IPS-NIHi7 (cell line): ENCODE results near the gene RBFOX1.

Source experiments
- DNase-seq: peaks from one replicate; pipeline ENCODE4 v3.0.0; 2012; ENCODE audit warnings: mixed read lengths; ENCODE audit errors: extremely low spot score

RBFOX1 gene

DNA sequence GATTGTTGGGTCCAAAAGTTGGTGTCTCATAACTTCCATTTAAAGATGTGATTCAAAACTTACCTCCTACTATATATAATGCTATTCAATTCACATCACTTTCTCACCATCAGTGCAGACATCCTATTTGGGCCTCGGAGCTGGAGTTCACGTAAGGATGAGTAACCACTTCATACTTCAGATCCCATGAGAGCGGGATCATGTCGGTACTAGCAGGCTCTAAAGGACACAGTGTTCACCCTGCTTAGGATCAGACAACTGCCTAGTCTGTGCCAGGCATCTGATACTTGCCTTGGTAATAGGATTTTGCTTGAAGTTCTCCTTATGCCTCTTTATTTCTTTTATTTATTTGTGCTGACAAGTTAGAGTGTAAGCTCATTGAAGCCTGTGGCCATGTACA, 39.5 kb downstream of the RBFOX1 start:
- no peak for DNase-seq

DNA sequence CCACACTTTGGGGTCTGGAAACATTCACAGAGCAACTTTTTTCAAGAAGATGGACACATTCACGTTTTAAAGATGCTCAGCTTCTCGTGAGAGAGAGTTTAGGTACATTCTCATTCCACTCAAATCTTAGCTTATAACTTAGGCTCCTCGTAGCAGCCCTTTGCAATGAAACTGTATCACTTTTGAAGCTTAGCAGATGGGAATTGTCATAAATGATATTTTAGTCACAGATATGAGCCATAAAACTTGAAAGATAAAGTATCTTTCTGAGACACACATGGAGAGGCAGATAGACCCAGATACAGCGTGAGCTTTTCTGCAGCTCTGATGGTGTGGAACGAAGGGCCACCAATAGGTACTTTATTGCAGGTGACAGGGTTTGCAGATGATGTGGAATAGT, 41.1 kb downstream of the RBFOX1 start:
- DNase-seq, result no peak

DNA sequence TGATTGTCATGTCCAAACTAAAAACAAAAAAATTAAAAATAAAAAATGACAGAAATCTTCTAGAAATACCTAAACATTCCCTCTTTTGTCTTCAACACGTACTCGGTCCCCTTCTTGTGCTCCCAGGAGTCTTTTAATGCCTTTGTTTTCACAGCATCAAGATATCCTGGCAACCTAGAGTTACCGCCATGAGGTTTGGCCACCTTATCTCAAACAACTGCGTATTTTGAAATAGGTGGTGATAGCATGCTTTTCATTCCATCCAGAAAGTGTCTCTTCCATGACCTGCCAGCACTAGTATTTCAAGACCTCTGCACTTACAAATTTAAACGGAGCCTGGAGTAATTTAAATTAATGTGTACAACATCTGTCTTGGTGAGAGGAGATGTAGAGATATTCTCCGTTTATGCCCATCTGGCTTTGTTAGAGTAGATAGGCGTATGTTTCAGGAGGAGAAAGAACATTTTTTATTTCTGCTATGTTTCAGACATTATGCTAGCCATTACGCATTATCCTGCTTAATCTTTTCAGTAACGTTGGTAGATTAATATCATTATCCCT, 42.0 kb downstream of the RBFOX1 start:
- DNase-seq, result no peak

DNA sequence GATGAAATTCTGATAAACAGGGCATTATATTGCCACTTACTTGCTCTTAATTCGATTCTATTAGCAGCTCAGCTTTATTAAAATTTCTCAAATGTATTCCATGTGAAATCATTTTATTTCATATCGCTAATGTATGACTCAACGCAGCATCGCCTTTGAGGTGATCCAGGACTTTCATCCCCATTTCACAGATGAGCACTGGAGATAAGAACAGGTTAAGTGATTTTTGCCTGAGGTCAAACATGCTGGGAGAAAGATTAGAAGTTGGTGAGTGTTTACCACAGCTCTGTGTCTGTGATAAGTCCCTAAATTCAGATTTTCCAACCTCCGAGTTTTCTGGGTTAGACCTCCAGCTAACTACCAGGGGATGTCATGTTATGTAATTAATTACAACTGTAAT, 43.6 kb downstream of the RBFOX1 start:
- no peak for DNase-seq

DNA sequence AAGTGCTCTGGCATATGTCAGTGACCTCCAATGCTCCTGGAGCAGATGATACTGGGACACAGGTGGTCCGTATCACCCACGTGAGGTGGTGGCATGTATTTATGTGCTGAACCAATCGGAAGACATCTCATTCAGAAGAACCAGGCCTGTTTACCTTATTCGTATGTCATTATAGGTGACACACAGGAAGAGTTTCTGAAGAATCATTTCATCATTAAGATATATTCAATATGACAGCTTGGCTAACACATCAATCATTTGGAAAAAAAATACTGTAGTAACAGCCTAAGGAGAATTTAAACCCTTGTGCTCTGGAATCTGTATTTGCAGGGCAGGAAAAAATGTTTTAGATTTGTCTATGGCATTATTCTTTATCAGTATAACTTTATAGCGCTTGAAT, 44.6 kb downstream of the RBFOX1 start:
- DNase-seq, result no peak

DNA sequence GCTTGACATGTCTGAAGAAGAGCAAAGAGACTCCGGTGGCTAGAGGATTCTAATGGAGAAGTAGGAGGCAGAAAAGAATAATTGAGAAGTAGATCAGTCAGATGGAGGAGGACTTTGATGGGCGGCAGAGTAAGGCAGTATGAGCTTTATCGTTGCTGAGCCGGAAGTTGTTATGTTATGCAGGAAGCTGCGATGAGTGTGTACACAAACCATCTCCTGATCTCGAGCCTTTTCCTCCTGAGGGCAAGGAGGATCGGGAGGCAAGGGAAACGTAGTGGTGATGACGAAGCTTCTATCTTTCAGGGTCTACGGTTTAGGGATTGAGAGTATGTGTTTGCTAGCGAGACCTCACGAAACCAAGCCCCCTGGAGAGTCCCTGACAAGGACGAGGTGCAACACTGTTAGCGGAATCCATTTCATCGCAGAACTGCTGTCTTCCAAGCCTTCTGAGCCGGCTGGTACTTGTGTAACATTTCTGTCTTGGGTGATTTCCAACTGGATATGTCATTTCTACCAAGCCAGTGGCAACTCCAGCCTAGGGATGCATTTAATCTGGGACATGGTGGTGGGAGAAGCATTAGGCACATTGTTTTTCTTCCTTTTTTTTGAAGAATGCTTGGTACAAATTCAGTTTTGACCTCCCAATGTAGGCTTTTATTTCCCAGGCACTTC, 45.5 kb downstream of the RBFOX1 start:
- DNase-seq, result no peak

DNA sequence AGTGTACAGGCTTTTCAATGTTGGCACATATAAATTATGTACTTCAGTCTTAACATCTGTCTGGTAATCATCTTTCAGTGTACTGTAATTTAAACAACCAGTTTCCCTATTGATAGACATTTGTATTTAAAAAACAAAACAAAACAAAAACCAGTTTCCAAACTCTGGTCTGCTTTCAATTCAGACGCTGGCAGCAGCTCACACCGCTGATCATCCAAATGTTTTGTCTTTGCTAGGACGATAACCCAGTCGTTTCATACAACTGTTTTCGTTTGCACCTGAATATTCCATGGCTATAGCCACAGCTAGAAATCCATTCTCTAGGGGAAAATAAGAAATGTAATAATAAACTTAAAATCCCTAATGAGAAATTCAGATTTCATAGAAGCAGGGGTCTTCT, 47.8 kb downstream of the RBFOX1 start:
- no peak for DNase-seq

DNA sequence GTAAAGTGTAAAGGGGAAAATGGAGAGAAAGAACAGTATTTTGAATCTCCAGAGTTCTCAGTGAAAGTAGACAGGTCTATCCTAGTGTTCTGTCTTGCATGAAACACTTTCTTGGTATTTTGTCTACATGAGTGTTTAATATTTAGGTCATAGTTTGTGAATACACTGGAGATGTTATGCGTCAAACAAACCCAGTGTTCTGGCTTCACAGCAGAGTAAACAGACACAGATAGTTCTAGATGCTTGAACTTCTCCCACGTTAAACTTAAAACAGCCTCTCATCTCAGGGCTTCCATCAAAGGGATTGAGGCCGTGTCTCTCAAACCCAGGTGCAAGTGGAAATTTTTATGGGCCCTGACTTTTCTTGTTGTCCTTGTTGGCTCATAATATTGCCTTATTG, 48.3 kb downstream of the RBFOX1 start:
- no peak for DNase-seq

DNA sequence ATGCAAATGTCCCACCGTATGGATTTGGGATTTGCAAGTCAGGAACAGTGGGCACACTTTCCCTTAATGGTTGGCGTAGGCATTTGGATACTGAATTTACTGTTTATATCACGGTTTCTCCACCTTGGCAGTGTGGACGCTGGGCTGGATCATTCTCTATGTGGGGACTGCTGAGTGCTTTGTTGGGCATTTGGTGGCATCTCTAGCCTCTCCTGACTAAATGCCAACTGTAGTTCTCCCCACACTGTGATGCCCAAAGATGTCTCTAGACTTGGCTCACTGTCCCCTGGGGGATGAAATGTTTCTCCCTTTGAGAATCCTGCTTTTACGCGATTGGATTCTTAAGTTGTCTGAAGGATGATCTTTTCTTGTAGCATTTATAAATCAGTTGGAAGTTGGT, 49.0 kb downstream of the RBFOX1 start:
- DNase-seq, result no peak

DNA sequence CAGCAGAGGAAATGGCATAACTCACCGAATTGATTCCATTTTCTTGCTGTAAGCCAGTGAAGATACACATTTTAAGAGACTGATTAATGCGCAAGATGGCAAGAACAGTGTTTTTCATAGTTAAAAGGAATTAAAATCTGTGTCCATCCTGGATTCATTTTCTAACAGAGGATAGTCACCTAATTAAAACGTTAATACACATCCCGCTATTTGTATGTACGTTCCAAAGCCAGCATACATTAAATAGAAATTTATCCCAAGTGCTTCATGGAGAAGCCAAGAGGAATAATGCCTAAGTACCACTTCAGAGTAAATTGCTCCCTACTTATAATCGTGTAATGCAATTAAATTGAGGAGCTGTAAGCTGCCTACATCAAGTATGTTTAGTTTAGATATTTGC, 49.9 kb downstream of the RBFOX1 start:
- DNase-seq, result no peak

DNA sequence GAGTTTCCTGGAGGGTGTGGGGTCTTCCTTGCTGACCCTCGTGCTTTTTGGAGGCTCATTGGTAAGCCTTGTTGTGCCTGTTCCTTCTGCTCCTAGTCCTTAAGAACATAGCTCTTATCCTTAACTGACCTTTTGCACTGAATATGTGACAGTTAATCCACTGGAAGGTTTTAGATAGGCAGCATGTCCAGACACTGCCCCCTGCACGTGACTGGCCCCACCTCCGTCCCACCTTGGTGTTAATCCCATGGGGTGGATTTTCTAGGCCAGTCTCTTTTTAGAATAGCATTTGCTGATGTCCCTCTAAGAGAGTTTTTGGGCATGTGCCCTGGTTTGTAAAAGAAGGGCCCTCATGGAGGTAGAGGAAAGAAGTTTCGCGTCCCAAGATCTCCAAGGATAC, 58.3 kb downstream of the RBFOX1 start:
- DNase-seq, result no peak

DNA sequence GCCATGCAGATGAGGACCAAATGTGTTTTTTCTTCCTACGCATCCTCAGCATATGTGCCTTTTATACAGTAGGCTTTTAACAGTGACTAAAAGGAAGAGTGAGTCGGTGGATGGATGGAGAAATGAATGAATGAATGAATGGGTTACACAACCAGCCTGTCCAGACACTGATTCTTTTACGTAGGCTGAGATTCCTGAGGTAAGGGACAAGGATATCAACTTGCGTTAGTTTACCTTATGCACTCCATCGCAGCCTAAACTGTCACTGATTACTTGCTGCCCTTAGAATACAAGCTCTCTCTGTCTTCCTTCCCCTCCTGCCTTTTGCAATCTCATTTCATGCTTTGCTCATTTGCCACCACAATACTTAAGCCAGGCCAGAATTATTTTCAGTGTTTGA, 59.0 kb downstream of the RBFOX1 start:
- DNase-seq, result no peak

DNA sequence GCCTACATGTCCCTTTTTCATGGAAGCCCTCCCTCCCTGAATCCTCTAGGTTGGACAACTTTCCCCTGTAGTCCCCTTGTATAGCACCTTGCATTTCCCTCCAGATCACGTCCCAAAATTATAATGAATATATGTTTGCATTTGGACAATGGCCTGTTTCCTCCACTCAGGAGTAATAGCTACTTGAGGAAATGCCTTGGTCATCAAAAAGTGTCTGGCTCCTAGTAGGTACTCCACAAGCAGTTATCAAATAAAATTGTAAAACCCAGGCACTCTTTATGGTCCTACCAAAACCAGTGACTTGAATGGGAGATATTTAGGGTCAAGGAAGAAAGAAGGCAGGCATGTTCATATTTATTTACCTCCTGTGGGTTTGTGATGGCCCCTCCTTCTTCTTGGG, 59.6 kb downstream of the RBFOX1 start:
- DNase-seq, result no peak

DNA sequence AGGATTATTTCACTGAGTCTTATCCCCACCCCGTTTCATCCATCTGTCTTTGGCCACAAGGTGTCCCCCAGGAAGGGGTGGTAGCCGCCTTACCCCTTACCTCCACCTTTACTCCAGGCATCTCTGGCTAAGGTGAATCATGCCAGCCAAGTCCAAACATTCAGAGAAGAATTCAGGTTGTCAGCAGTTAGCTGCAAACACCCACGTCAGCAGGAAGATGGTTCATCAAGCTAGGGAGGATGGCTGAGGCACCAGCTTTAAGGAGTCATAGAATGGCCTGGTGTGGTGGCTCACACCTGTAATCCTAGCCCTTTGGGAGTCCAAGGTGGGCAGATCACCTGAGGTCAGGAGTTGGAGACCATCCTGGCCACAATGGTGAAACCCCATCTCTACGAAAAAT, 61.0 kb downstream of the RBFOX1 start:
- DNase-seq, result no peak

DNA sequence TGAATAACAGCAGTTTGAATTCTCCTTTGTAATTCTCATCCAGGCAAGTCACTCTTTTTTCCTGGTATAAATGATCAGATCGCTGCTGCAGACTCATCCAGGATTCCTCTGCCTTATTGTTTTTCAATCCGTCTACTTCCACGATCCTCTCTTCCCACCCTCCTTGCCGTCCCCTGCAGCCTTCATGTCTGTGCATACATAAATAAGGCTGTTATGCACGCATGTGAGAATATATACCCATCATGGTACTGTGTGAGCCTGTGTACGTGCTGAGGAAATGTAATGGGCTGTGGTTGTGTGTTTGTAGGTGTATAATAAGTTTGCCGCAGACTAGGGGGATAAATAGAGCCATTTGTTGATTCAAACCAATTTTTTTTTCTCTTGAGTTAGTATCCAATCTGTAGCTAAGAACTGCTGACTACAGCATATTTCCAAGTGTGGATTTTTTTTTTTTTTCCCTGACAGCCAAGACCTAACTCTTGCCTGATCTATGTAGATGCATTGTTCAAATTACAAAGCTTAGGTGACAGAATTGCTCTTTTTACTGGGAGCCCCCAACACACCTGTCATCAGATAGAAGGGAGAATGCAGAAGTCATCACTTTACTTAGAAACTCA, 62.2 kb downstream of the RBFOX1 start:
- no peak for DNase-seq

DNA sequence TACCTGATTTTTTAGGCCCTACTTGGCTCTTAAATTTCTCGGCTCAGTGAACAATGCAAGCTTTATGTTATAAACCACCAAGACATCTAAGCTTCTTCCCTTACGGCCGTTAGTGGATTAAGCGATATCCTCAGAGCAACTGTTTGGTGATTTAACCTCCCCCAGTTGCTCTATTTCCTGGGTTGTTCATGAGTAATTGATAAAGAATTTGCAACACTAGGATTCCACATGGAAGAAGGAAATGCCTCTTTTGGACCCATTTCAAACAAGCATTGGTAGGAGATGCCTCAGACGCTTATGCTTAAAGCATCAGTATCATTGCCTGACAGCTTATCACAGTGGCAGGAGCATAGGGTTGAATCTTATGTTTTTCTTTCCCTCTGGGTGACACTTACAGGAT, 65.3 kb downstream of the RBFOX1 start:
- DNase-seq, result no peak

DNA sequence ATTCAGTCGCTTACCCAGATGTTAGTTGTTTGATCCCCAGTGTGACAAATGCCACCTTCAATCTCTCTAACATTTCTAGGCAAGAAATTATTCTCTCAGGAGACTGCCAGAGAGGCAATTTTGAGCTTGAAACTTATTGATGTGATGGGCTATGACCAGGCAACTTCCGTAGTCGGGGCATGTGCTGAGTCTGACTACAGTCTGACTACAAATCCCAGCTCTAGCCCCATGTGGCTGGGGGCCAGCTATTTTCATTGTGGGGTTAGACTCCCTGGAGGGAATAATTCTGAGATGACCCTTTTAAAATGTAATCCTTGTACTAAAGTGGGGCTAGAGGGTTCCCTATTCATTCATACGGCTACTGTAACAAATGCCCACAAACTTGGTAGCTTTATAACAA, 65.9 kb downstream of the RBFOX1 start:
- DNase-seq, result no peak

DNA sequence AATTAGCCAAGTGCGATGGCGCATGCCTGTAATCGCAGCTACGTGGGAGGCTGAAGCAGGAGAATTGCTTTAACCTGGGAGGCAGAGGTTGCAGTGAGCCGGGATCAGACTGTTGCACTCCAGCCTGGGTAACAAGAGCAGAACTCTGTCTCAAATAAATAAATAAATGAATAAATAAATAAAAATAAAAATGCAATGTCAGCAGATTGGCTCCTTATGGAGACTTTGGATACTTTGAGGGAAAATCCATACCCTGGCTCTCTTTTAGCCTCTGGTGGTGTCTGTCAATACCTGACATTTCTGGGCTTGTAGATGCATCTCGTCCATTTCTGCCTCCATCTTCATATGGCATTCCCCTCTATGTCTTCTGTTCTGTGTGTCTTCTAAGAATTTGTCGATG, 66.7 kb downstream of the RBFOX1 start:
- DNase-seq, result no peak

DNA sequence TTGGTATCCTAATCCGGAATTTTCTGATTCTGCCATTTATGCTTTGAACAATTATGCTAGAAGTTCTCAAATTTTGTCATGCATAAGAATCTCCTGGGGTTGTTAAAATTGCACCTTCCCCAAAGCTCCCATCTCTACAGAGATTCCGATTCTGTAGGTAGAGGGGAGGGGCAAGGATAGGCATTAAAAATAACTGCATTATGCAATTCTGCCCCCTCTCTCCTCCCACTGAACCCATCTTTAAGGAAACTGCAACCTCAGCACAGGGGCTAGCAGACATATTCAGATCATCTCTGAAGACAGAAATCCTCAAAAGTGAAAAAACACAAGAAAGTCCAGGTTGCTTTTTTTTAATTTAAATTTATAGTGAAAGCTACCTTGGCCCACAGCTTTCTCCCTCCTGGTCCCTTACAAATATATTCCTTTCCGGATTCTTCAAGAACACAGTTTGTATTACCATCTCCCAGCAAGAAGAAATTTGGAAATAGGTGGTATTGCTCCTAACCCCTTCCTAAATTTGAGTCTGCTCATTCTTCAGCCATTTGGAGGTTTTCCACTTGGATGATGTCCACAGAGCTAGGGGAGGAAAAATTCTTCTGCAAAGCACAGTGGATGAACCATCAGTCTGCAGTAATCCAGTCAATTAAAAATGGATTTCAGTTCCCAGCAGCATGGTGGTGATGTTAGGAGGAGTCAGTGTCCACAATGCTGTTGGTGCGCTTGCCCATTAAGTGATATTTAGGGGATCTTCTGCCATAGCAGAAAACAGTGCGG, 67.7 kb downstream of the RBFOX1 start:
- DNase-seq, result no peak

DNA sequence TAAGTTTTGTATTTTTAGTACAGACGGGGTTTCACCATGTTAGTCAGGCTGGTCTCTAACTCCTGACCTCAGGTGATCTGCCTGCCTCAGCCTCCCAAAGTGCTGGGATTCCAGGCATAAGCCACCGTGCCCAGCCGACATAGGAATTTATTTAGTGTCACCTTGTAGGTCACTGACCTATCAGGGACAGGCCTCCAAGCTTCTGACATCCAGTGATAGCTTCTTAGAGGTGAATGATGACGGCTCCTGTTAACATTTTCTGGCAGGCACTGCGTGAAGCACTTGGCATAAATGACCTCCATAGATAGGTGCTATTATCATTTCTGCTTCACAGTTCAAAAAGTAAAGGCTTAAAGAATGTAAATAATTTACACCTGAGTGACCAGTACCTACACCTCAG, 71.6 kb downstream of the RBFOX1 start:
- DNase-seq, result no peak

DNA sequence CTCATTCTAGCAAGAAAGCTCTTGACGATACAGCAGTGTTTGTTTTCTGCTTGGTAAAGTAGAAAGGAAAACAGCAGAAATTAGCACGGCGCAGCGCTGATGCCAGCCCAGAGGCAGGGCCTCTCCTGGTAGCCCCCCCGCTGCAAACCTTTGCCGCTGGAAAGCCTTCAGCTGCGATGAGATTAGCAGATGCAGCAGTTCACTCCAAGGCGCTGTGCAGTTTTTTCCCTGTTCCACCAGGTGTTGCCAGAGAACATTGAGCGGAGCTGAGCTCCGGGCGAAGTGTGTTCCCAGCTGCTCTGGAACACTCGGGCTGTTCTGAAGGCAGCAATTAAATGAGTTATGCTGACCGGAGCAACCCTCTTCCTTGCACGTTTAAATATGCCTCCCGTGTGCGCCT, 72.5 kb downstream of the RBFOX1 start:
- DNase-seq, result peak; percentile 15

DNA sequence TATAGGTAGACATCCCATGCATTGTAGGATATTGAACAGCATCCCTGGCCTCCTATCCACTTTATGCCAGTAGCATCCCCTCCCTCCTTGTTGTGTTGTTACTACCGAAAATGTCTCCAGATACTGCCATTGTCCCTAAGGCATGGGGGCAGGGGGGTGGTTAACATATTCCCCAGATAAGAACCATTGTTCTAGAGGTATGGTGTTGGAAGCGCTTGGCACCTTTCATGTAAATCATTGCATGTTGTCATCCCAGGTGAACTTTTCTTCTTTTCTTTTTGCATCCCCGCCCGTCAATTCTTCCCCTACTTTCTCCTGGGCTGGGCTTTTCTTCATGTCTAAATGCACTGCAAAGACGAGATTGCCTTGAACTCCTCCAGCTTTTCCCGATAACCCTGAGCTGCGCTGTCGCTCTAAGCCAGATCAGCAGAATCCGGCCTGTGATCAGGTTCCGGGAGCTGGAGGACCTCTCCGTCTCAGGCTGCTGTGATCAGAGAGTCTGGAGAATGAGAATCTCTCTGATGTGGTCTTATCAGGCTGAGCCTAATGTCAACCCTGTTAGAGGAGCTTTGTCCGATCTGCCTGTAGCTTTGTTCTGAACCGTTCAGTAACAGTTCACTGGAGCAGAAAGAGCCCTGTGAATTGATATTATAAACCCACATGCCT, 76.2 kb downstream of the RBFOX1 start:
- DNase-seq, result no peak
